Lower leg skin (tissue), 4 donors: Measurements from ENCODE around the gene HSD17B7. TPM values are rescaled to one million over a fixed set of nuclear protein-coding genes. Genes with fewer than 3 reads are reported as not detected.

ENCODE experiments used
- DNase-seq, 2 donors: peaks; one replicate each; pipeline ENCODE4 v3.0.0-alpha.2; 2019; ENCODE audit warnings: low spot score in 2 of 2
- H3K4me3 ChIP-seq: fragments of 200-600 bp; sonication (generic); 2 replicates; pipeline ENCODE4 v1.5.1; 2017; ENCODE audit warnings: mild to moderate bottlenecking, low read depth; ENCODE audit not compliant: poor library complexity, severe bottlenecking
- CTCF ChIP-seq, 3 donors: fragments of 450-650 bp; IDR thresholded peaks; one replicate each; pipeline ENCODE4 v1.5.1; 2016; ENCODE audit warnings: antibody characterized with exemption in 3 of 3, mild to moderate bottlenecking in 3 of 3, moderate library complexity in 2 of 3
- POLR2A ChIP-seq, 2 donors: fragments of 450-650 bp; IDR thresholded peaks; one replicate each; pipeline ENCODE4 v1.6.1; 2016 to 2017; ENCODE audit warnings: antibody characterized with exemption in 2 of 2, mild to moderate bottlenecking in 1 of 2, moderate library complexity in 1 of 2
- WGBS, 2 donors: methylation state at CpG; one replicate each; pipeline ENCODE4 v1.1.5; 2018; 5-methylcytosine and 5-hydroxymethylcytosine counted together
- intact Hi-C: fragments of 100-400 bp; cut with DNase I; formaldehyde crosslinking; loops from one replicate; pipeline ENCODE4 v1.15.0; 2023; ENCODE audit warnings: low total_unique reads
- total RNA-seq, 4 donors: library from RNA; depleted of rRNA; stranded (reverse); fragments of >200 nt; gene quantifications; one replicate each; pipeline ENCODE4 v1.1.0, GENCODE V29; 2016

Gene HSD17B7
- total RNA-seq, 4 donors from 2014 or later: 12.8 to 25.0 (median 17.1) TPM

GRCh38 chr1:162835157-162835899 lies 44.8 kb downstream of the HSD17B7 start:
- 52 to 71% methylated on average over 3 of the region's 3 CpGs for WGBS, 2 donors
- no peak for DNase-seq
- no peak for TF ChIP-seq POLR2A (IDR thresholded peaks at IDR 0.05)
- TF ChIP-seq CTCF (IDR thresholded peaks at IDR 0.05): no peak
- intact Hi-C loops: no loop called here
- H3K4me3 ChIP-seq: no peak overlapping the region

GRCh38 chr1:162838863-162839262 lies 48.4 kb downstream of the HSD17B7 start:
- no peak overlapping the region for H3K4me3 ChIP-seq
- intact Hi-C loops: no loop called here
- 94 to 98% methylated on average over 4 of the region's 4 CpGs for WGBS, 2 donors
- TF ChIP-seq POLR2A (IDR thresholded peaks at IDR 0.05) (no peak), CTCF (IDR thresholded peaks at IDR 0.05) (no peak)
- DNase-seq: no peak

DNA sequence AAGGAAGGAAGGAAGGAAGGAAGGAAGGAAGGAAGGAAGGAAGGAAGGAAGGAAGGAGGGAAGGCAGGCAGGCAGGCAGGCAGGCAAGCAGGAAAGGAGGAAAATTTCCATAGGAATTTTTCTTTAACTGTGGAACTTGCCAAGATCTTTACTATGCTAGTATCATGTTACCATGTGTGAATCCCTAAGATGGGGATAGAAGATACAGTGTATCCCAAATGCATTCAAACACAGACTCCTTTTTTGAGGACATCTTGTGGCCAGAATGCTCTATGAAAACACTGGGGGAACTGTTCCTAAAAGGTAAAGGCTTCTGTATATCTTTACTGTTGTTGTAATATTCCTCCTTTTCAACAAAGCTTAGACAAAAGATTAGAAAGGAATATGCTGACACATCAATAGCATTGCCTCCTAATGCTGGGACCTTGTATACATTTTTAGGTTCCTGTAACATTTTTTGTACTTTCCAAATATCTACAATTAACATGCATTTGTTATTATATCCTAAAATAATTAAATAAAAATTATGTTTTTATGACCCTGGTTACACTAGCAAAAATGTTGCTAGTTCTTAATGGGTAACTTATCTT lies 49.8 kb downstream of the HSD17B7 start:
- DNase-seq: no peak
- H3K4me3 ChIP-seq: no peak overlapping the region
- intact Hi-C loops: no loop called here
- TF ChIP-seq CTCF (IDR thresholded peaks at IDR 0.05): no peak
- no peak for TF ChIP-seq POLR2A (IDR thresholded peaks at IDR 0.05)

GRCh38 chr1:162844153-162844552 lies 53.7 kb downstream of the HSD17B7 start:
- WGBS, 2 donors: 83 to 95% methylated on average over 1 of the region's 1 CpG

DNA sequence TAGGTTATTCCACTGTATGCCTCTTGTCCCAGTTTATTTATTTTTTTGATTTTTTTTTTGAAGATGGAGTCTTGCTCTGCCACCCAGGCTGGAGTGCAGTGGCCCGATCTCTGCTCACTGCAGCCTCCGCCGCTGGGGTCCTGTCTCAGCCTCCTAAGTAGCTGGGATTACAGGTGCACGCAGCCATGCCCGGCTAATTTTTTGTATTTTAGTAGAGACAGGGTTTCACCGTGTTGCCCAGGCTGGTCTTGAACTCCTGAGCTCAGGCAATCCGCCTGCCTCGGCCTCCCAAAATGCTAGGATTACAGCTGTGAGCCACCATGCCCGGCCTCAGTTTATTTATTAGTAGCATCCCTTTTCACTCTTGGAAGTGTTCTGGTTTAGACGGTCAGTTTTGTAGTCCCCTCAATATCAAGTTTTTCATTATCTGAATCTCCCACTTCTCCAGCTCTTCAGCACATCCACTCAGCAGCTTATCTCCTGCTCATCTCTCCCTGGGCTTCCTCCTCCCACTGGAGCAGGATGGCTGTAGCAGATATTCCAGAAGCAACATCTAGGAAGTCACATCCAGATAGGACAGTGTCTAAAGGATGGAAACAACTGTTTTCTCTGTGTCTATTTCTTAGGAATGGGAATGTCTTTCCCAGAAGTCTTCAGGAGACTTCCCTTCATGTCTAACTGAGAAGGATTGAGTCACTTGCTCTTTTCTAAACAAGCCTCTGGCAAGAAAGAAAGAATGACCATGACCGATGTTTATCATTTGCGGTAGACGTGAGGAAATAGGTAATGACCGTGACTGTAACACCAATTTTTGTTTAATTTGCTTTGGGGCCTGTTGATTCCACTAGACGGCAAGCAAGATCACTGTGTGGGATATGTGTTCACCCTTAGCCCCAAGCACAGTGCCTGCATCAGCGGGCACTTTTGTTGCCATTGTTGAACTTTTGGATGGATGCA lies 56.0 kb downstream of the HSD17B7 start:
- intact Hi-C loops: no loop called here
- DNase-seq: no peak
- TF ChIP-seq CTCF (IDR thresholded peaks at IDR 0.05) (no peak), POLR2A (IDR thresholded peaks at IDR 0.05) (no peak)
- 93 to 94% methylated on average over 16 of the region's 16 CpGs for WGBS, 2 donors
- no peak overlapping the region for H3K4me3 ChIP-seq

More at GRCh38 chr1:162844153-162844552, 53.7 kb downstream of the HSD17B7 start:
- no peak for DNase-seq
- no peak overlapping the region for H3K4me3 ChIP-seq
- no peak for TF ChIP-seq POLR2A (IDR thresholded peaks at IDR 0.05)
- TF ChIP-seq CTCF (IDR thresholded peaks at IDR 0.05): no peak
- intact Hi-C loops: no loop called here
